Stimulated activated CD8-positive, alpha-beta memory T cell treated with anti-CD3 and anti-CD28 coated beads, Interleukin-4, amount 100 ng/mL, for 4 hours (primary cell): ENCODE measurements around the gene TXNDC8.
A peak's percentile ranks its signal among the peaks of the same experiment; 100 is the strongest.

Experiments used
- DNase-seq, 2 donors: peaks; one replicate each; pipeline ENCODE4 v3.0.0-alpha.2; 2020; ENCODE audit warnings: low read depth in 2 of 2, low spot score in 1 of 2

TXNDC8 gene

GRCh38 chr9:110282018-110282738, 55.5 kb downstream of the TXNDC8 start:
- DNase-seq = no peak

GRCh38 chr9:110278080-110278707, 59.5 kb downstream of the TXNDC8 start:
- DNase-seq = no peak

GRCh38 chr9:110276781-110277180, 60.9 kb downstream of the TXNDC8 start:
- DNase-seq = no peak

- no peak for DNase-seq
Measured at GRCh38 chr9:110270211-110270995, 67.3 kb downstream of the TXNDC8 start.

DNA sequence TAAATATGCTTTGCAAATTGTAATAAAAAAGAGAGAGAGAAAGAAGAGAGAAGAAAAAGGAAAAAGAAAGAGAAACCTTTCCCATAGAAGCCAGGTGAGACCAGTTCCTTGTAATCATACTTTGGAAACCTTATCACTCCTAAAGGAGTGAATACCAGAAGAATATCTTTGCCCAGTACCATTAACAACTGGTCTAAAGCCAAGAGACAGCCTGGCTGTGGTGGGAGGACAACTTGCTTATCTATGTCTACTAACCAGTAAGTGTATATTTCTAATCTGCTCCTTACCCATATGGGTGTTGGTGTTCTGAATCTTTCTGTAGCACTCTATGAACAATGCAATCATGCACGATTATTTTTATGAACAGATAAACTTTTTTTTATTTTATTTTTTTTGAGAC, 70.9 kb downstream of the TXNDC8 start:
- no peak for DNase-seq

DNA sequence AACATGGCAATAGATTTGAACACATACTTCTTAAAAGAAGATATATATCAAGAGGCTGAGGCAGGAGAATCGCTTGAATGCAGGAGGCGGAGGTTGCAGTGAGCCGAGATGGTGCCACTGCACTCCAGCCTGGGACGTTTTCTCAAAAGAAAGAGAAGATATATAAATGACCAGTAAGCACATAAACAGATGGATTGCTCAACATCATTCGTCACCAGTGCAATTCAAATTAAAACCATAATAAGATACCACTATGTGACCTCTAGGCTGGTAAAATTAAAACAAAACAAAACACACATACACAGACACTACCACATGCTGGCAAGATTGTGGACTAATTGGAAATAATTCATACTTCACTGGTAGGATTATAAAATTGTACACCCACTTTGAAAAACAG, 76.0 kb downstream of the TXNDC8 start:
- no peak for DNase-seq

- DNase-seq = no peak
Measured at GRCh38 chr9:110260911-110261310, 76.8 kb downstream of the TXNDC8 start.

- no peak for DNase-seq
Measured at GRCh38 chr9:110259566-110259965, 78.1 kb downstream of the TXNDC8 start.

- no peak for DNase-seq
Measured at GRCh38 chr9:110258690-110259091, 79.0 kb downstream of the TXNDC8 start.

DNA sequence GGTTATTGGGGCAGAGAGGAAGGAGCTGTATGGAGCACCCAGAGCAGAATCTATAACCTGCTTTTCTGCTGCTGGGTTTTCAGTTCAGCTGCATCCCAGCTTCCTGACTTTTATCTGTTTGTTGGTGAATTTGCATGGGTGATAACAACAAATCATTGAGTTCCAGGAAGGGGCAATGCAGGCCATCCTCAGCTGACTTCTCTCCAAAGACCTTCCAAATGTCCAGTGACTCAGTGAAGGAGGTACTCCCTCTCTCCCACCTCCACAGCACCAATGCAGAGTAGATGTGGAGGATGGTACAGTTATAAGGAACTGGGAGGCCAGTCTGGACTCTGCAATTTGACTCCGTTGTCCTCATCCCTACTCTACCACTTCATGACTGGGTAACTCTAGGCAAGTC, 79.7 kb downstream of the TXNDC8 start:
- no peak for DNase-seq

- no peak for DNase-seq
Measured at GRCh38 chr9:110257097-110257841, 80.4 kb downstream of the TXNDC8 start.

DNA sequence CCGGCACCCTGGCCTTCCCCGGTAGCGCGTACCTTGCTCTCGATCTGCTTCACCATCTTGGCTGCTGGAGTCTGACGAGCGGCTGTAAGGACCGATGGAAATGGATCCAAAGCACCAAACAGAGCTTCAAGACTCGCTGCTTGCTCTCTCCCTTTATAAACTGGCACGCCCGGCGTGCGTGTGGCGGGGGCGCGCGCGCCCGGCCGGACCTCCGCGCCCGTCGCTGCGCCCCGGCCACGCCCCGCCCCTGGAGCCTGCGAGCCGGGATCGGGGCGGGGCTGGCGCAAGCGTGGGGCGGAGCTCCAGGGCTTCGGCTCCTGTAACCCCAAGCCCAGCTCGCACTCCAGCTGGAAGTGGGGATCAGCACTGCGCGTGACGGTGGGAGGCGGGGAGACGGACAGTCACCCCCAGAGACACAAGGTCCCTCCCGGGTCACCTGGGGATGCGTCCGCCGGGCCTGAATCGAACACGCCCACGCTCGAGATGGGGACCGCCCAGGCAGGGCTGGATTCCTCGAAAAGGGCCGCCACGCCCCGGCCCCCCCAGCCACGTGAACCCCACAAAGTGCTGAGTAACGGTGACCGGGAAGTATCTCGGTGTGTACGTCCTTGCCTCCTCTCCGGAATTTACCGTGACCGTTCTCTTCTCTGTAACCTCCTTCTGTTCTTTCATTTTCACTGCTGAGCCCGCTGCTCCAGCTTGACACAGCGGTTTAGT, 81.1 kb downstream of the TXNDC8 start, which contains the start of gene TXN:
Gene TXN (minus strand): TSS at position 128 of the 717 bp plus-strand sequence. CDS start 72 bp downstream, at position 56.
- peak; percentile 61 to 77 for DNase-seq

DNA sequence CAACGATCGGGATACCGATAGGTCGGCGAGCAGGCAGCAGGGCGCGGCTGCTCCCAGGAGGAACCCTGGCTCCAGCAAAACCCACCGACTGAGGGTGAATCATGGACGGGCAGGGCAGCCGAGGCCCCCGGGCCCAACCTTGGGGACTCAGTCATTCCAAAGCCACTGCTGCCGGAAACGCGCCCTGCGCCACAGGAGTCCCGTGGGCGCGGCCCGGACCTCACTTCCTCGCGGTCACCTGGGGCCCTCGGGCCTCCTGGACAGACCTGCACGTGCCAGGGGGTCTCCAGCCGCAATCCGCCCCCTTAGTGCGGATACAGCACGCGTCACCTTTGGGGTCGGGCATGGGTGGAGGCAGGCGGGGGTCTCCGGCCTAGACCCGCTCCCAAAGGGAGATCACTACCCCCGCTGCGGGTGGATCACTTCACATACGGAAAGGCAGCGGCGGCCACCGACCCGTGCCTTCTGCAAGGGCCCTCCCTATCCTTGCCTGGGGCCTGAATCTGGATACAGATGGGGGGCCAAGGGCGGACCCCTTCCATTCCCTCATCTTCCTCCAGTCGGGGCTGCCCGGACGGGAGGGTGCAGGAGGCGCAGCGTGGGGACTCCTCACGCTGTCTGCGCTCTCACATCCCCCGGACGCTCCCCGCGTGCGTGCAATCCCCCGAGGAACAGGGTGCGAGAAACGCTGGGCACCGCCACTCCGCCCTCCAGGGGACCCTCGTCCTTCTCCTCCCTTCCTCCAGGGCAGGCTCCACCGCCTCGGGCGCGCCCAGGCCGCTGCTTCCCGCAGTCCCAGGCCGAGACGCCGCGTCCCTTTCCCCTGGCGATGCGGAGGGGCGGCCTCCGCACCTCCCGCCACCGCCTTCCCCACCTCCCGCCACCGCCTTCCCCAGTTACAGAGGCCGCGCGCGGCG, 81.9 kb downstream of the TXNDC8 start:
- peak in 1 of 2 donors; percentile 3 for DNase-seq

- no peak for DNase-seq
Measured at GRCh38 chr9:110255034-110255462, 82.6 kb downstream of the TXNDC8 start.

DNA sequence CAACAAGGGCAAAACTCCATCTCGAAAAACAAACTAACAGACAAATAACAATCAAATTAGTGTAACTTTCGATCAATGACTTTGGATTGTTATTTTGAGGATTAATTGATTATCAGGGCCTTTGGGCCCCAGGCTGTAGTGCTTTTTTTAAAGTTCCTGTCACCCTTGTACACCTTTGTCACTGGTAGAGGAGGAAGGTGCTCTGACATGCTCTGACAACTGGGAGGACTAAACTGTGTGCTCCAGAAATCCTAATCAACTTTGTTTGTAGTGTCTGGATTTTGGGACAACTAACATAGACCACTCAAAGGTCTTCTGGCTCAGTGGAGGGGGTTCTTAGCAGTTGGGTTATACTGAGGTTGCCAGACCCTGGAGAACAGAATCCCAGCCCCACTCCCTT, 83.2 kb downstream of the TXNDC8 start:
- DNase-seq = no peak
